ENCODE measurements around the gene FOXP1.
A peak's percentile ranks its signal among the peaks of the same experiment; 100 is the strongest.

Gene FOXP1

DNA sequence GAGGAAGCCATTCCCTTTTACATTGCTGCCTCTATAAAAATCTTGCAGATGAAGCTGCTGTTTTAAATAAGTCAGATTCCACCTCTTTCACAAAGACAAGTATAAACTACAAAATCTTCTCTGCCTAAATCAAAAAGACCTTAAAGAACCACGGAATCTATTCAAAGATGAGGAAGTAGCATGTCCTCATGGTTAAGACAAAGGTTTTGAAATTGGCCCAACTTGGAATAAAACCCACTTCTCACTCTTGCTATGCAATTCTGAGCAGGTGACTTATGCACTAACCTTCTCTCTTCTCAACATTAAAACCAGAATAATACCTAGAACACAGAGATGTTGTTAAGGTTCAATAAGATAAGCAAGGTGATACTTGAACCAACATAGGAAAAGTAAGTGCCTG lies 97.6 kb downstream of the FOXP1 start:
- DNase-seq (ENCODE audit: low spot score): no peak

DNA sequence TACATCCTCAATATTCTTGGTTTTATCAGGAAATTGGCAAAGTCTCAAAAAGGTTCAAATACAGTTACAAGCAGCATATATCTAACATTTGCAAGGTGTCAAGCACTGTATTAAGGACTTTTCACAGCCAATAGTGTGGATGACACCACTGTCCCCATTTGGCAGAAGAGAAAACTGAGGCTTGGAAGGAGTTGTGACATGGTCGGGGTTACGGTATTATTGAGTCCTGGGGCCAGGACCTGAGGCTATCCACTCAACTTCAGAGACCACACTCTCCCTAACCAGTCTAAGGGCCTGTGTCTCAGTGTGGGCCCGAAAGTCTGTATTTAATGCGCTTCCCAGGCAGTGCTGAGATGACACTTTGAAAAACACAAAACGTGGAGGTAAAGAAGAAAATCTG lies 99.1 kb downstream of the FOXP1 start:
- no peak for DNase-seq (ENCODE audit: low spot score)

DNA sequence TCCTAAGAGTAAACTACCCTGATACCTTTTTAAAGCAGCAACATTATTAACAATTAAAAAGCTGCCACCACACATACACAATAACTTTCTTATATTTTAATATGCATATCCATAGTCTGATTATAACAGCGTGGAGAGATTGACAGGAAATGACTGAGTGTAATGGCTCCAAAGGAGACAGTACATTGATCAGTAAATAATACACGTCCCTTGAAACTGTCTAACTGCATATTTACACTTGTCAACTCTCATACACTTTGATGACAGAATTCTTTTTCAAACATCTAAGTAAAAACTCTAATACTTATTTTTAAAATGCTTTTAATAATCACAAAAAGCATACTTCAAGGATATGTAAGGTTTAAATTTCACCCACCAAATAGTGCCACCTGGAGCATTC lies 99.5 kb downstream of the FOXP1 start:
- no peak for DNase-seq (ENCODE audit: low spot score)

DNA sequence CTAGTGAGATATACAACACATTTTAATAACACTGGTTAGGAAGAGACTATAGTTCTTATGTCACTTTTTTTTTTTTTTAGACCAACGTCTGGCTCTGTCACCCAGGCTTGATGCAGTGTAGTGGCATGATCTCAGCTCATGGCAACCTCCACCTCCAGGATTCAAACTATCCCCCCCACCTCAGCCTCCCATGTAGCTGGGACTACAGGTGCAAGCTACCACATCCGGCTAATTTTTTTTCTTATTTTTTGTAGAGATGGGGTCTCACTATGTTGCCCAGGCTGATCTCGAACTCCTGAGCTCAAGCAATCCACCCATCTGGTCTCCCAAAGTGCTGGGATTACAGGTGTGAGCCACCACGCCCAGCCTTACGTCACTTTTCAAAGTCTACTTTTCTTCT lies 100.8 kb downstream of the FOXP1 start:
- no peak for DNase-seq (ENCODE audit: low spot score)

DNA sequence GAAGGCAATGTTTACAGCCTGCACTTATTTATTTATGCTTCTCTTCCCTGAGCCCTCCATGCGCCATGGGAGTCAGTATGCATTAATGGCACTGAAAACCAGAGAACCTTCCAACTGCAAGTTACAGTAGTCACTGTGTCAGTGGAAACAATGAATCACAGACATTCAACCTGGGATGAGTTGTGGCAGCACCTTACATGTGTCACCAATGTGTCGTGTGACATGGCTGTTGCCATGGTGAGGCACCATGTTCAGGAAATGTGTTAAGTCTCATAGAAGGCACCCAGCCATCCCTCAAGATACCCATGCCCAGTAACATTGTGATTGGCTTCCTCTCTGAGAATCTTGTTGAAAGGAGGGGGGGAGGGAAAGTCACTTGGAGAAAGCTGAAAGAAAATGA lies 105.0 kb downstream of the FOXP1 start:
- no peak for DNase-seq (ENCODE audit: low spot score)

DNA sequence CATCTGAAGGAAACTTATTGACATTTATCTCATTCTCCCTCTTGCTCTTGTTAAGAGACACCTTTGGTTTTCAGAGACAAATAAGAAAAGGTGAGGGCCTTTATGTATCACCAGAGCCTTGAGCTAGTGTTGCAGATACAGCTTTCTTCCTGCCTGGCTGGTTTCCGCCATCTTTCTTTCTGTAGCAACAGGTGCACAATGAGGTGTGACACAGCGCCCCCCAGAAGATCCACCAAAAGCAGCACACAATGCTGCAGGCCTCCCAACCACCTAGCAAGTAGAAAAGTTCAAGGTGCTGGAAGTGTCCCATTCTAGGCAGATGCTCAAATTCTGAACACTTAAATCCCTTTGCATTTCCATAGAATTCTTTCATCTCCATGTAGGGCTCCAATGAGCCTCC lies 106.6 kb downstream of the FOXP1 start:
- no peak for DNase-seq (ENCODE audit: low spot score)

DNA sequence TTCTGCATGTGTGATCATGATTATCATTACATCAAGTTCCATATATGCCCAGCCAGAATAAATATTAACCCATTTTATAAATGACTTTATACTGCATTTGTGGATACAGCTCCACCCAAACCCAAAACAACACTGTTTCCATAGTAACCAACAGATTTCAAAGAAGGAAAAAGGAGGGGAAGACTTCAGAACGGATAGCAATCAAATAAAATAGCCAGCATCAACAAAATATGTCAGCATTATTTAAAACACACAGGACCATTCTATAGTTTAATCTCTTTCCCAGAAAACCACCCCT lies 114.4 kb downstream of the FOXP1 start:
- DNase-seq (ENCODE audit: low spot score): no peak

DNA sequence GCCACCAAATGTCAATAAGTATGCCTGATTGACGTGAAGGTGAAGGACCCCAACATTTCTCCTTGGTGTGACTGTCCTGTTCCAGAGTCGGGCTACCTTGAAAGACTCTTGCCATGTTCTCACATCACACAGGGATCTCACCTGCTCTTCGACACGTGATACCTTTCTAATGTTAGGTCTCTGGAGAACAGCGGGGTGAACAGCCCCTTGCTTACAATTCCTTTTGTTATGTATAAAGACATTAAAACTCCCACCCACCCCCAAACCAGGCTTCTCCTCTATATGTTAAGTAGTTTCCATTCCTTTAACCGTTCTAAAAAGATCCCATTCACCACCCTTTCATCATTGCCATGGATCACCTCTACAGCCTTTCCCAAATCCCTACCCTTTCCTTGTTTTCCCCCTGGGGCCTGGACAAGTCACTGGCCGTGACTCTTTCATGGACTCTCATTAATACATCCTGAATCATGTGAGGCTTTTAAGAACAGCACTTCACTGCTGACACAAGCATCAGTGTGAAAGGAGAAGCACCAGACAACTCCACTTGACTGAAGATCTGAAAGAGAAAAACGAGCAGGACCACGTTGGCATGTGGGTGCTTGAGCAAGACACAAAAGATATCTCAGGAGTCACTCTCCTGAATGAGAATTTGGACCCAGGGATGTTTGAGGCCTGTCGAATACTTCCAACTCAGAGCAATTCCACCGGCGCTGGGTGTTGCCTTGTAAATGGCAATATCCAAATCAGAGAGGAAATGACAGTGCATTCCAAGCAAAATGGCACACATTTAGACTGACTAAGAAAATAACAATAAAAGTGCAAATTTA lies 115.0 kb downstream of the FOXP1 start:
- DNase-seq (ENCODE audit: low spot score): no peak

DNA sequence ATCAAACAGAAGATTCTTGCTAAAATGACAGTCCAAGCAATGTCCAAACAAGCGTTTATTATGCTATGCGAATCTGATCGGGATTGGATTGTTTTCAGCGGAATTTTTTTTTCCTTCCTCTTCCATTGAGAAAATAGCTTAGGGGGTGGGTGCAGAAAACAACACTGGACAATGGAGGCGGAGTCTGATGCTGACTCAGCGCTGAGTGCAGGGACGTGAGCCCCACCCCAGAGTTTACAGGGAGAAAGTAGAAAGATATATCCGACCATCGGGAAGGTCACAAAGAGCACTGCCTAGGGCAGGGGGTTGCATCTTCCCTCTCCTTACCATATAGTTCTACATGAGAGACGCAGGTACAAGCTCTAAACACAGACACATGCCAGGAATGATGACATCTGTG lies 117.0 kb downstream of the FOXP1 start:
- DNase-seq (ENCODE audit: low spot score): peak; percentile 43

DNA sequence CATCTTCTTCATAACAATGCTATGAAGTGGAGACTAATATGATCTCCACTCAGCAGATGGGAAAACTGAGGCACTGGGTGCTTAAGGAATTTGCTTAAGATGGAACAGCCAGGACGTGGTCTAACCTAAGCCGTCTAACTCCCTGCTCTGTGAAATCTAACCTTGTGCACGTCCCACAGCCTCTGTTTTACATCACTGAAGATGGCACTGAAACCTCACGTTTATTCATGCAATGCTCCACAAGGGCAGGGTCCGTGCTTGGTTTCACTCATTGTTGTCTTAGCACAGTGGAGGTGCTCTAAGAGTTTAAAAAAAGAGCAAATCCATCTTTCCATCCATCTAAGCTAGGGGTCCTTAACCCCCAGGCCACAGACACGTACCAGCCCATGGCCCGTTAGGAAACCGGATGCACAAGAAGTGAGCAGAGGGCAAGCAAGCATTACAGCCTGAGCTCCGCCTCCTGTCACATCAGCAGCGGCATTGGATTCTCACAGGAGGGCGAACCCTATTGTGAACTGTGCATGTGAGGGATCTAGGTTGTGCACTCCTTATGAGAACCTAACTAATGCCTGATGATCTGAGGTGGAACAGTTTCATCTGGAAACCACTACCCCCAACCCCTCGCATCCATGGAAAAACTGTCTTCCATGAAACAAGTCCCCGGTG lies 118.0 kb downstream of the FOXP1 start:
- no peak for DNase-seq (ENCODE audit: low spot score)

DNA sequence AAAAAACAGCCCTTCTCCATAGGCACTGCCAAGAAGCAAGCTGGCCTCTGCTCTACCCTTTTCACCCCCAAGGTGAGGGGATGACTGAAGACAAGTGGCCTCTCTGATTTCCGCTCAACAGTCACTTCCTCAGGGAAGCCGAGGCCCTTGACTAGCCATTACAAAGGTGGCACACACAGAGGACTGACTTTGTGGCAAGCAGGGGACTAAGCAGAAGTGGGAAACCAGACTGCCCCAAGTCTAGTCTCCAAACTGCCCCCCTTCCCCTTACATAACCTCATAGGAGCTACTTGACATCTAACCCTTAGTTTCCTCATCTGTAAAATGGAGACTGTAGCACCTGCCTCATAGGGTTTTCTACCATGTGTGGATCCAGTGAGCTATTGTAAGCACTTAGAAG lies 118.9 kb downstream of the FOXP1 start:
- DNase-seq (ENCODE audit: low spot score): no peak

DNA sequence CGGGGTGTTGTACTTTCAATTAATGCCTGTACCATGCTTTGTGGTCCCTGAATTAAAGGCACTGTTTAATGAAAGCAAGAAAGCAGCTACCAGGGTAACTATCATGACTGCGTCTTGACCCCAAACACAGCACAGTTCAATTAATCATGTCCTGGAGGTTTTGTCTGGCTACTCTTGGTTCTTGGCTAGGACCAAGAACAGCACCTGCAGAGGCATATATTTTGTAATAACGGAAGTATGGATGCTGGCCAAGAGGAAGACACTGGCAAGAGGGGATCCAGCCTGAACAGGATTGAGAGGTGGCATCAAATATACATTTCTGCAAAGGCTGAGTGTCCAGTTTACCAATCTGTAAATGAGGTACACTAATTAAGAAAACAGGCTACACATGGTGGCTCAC lies 119.9 kb downstream of the FOXP1 start:
- DNase-seq (ENCODE audit: low spot score): no peak

DNA sequence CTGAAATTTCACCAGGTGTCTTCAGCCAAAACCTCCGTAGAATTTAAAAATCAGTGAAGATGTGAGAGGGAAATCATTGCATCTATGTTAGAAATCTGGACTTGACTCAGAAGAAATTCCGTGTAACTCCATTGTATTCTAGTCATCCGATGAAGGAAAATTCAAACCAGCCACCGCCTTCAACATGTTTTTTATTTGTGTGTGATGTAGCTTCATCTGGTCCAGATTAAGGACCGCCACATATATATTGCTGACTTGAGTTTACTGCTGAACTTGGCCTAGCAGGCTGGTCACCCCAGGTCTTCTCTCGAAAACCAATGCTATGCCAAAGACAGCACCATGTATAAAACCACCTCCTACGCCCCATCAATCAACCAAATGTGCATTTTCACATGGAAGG lies 120.9 kb downstream of the FOXP1 start:
- no peak for DNase-seq (ENCODE audit: low spot score)

DNA sequence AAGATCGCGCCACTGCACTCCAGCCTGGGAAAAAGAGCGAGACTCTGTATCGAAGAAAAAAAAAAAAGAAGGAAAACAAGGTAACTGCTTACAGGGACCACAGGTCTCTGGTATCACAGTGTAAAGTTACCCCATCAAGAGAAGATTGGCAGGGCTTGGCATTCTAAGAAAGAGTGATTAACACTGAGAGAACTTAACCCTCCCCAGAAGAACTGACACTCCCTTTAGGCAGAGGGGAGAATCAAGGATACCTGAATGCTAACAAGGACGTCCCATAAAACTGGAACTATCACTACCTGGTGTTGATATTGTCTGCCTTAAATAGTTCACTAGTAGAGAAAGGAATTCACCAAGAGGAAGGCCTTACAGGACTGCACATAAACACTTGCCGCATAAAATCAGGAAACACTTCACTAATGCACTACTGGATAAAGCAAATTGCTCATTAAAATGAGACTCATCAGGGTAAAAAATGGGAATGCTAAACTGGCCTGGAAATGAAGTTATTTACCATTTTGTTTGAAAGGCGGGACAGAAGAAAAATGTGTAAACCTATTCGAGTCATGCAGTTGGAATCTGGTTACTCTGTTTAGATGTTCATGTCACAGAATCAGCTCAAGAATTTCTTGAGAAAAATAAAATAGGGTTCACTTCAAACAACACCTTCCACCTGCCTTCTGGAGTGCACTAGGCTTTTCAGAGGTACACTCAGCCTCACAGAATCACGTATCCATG lies 121.6 kb downstream of the FOXP1 start:
- DNase-seq (ENCODE audit: low spot score): no peak

DNA sequence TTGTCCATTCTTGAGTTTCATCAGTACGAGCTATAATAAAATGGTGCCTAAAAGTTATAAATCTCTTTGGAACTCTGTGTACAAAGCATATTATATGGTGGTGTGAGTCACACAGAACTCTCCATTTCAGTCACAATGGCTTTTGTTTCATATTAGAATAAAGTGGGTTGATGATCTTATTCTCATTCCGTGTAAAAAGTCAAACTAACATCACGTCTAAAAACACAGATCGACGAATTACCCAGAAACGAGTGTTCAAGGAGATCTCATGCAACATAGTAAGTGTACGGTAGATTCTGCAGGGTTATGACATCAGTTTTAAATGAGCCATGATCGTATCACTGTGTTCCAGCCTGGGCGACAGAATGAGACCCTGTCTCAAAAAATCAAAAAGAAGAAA lies 122.4 kb downstream of the FOXP1 start:
- DNase-seq (ENCODE audit: low spot score): no peak

DNA sequence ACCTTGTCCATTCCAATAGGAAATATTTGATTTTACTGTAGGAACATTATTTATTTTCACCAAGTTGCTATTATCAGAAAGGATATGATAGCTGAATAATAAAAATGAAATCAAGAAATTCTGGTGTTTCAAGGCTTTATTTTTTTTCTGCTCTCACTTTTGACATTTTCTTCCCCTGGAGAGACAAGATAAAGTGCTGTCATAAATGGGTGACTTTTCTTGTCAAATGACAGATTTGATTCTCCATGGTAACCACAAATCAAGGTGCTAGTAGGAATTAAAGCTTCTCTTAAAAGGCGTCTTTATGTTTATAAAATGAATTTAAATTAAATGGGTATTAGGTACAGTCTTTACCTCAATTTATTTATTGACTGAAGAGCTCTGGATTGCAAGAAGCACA lies 124.6 kb downstream of the FOXP1 start:
- no peak for DNase-seq (ENCODE audit: low spot score)

DNA sequence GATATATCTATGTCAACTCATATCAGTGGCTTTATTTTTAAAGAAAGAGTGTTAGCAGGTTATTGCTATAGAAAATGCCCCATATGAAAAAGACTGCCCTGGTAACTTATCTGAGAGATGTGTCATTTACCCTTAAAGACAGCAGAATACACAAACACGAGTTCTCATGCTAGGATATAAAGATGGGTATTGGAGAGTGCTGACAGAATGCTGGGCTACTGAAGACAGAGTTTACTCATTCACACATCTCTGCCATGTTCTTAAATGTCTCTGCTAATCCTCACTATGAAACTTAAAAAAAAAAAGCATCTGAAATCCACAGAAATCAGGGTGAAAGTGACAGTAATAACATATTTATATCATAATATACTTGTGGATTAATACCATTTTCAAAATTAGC lies 126.7 kb downstream of the FOXP1 start:
- DNase-seq (ENCODE audit: low spot score): no peak

DNA sequence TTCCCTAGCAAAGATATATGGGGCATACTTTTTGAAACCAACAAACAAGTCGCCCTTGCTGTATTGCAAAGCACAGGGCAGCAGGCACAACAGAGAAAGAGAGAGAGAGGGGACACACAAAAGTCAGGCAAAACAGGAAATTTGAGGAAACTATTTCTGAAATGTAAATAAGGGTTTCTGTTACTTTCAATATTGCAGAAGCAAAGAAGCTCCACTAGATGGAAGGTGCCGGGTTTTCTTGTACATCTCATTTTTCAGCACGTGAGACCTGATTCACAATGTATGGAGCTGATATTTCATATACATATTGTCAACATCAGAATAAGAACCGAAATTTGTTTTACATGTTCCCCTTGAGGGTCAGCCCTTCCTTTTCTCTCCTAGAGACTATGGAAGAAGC lies 127.4 kb downstream of the FOXP1 start:
- DNase-seq (ENCODE audit: low spot score): no peak

DNA sequence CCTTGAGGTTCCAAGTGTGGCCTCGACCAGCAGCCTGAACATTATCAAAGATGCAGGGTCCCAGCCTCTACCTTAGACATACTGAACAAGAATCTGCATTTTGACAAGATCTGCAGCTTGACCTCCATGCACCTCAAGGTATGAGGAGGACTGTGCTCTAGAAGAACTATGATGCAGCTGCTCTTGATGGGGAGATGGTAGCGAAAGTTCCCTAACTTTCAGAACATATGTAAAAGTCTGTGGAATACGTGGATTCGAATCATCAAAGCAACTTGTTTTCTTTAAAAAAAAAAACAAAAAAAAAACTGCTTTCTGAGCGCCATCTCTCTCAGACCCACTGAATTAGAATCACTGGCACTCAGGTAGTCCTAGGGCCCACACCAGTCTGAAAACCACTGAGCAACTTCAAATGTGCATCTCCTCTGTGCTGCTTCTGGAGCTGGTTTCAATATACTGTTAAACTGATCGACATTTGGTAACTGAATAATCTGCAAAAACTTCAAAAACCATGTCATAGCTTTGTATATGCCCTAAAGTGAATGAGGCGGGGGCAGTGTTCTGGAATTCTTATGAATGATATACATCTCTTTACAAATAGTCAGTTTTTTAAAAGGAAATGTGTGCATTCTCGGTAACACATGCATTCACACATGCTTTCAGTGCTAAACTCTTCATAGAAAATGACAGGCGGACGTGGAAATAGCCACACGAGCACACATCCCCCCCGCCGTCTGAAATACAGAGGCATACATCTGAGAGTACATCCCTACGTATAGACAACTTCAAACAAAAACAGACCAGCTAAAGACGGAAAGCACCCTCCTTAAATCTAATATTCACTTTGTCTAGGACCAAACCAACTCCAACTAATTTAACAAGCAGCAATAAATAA lies 128.8 kb downstream of the FOXP1 start:
- DNase-seq (ENCODE audit: low spot score): no peak

DNA sequence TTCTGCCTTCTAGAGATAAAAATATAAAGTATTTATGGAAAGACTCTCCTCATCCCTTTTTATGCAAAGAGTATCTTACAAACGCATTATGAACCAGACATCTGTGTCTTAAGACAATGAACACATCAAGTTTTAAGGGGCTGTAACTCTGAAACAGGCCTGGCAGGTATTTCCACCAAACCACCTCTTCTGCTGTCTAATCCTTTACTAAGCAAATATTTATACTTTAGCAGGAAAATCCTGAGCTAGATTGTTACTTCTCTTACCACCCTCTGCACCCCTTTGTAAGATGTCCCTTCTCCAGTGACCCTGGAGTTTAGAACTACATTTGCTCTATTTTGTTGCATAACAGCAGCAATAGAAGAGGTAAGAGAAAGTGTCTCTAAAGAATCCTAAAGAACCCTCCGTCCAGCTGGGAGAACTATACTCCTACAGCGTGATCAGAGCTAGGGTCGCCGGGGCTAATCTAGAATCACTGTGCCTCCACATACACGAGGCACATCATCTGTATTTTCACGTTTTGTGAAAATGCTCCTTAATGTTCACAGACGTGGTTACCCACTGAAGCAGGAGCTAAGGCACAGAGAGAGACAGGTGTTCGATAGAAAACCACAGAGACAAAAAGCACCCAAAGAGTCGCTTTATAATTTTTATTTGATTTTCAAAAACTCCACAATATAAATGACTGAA lies 129.6 kb downstream of the FOXP1 start:
- no peak for DNase-seq (ENCODE audit: low spot score)

DNA sequence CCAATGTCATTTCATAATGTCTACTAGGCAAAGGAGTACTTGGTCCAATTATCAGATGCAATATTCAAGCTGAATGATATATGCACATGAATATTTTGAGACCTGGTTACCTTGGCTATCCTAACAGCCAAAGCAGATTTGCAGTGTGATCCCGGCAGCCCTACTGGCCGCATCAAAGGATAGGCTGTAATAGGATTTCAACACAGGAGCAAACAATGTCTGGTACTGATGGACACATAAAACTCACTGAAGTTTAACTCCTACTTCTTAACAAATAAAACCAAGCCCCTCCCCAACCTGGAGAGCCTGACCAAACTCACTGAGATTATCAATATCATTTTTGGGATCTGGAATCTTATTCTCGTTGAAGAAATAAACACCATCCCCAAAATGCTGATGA lies 130.2 kb downstream of the FOXP1 start:
- no peak for DNase-seq (ENCODE audit: low spot score)

DNA sequence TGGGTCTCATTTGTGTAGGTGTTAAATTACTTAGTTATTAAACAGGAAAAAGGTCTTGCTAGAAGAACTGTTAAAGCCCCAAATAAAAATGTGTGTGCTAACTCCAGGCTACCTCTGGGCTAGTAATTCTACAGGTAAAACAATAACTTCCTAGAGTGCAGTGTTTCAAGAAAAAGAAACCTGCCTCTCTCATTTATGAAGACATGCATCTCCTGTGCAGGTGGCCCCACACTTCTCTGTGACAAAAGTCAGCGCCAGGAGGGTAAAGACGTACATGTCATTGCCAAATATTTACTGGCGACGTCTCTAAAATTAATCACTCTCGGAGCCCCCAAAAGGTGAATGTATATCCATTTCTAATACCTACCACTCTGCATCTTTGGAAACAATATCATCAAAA lies 131.7 kb downstream of the FOXP1 start:
- no peak for DNase-seq (ENCODE audit: low spot score)
